NCI-H524 treated with DMSO at 0.1 percent for 48 hours (cell line): ENCODE data around the gene CTNNBL1.

Experiments used
- DNase-seq: peaks from one replicate; lab custom pipeline; 2025; lab: John Stamatoyannopoulos, UW

CTNNBL1 gene

DNA sequence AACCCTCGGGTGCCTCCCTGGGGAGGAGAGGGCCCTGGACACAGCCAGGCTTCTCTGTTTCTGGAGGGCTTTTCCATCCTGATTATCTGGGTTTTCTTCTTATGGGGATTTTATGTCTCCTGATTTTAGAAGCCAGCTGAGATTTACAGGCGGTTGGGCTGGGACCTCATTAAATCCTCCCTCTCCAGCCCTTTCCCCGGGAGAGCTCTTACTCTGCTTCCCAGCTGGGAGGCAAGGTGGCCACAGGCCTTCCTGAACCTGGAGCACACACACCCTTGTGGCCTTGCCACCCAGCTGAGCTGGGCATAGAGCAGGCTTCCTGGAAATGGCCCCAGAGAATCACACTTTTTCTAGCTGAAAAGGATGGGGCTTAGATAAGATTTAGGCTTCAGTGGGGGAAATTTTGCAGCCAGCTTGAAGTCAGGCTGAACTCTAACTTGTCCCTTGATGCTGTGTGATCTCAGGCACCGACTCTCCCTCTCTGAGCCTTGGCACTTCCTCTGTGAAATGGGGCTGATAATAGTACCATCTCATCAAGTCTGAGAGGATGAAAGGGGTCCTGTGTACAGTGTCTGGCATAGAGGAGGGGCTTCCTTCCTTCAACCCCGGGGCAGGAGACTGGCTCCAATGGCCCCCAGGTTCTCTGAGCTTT is 225.7 kb downstream of the CTNNBL1 start:
- DNase-seq: no peak

DNA sequence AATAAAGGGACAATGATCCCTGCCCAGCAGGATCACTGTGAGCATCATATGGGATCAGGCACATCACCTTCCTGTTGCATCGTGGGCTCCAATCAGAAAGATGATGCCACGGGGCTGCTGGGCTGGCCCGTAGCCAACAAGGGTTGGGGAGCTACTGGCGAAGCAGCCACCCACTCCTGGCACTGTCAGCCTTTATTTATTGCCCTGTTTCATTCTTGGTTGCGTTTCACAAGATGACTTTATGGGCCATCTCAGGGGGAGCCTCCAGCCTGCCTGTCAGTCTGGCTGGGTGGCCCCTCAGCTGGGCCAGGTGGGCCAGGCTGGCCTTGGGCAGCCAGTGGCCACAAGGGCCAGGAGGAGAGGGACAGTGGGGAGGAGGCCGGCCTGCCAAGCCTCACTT is 226.4 kb downstream of the CTNNBL1 start:
- no peak for DNase-seq

DNA sequence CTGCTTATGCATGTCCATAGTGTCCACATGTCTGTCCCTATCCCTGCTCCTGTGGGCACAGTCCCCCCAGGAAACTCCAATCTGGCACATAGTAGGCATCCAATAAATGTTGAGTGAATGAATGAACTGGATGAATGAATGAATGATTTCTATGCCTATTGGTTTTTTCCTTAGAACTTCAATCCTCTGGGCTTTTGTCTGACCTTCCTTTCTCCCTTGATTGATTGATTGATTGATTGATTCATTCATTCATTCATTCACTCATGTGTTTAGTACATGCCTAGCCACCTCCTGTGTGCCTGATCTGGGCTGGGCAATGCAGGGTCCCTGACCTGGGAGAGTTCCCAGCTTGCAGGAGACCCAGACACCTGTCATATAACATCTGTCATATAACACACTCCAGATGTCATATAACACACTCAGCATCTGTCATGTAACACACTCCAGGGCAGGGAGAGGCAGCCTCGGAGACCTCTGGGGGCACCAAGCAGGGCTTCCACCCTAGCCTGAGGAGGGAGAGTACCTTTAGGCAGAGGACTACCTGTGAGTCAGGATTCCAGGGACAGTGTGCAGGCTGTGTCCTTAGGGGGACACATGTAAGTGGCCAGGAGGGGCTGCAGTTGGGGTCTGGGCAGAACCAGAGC is 227.0 kb downstream of the CTNNBL1 start:
- DNase-seq: peak; percentile 58

DNA sequence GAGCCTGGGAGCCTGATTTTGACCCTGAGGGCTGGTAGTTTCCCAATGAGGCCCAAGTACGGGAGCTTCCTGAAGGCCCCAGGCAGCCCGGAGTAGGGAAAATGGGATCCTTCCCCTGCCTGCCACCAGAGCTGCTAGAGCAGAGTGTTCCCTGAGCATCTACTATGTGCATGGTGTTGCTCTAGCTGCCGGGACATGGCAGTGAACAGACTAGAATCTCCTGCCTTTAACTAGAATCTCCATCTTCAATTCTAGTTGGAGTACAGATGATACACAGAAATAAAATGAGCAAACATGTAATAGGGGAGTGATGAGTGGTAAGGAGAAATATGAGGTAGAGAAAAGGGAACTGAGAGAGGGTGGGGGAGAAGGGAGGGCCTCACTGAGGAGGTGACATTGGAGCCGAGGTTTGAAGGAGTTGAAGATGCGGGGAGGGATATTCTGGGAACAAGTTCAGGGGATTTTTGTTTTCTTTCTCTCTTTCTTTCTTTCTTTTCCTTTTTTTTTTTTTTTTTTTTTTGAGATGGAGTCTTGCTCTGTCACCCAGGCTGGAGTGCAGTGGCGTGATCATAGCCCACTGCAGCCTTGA is 227.6 kb downstream of the CTNNBL1 start:
- DNase-seq: no peak
